GM19463 (cell line): ENCODE measurements around the gene TNFRSF4.
"Not testable (repeated sequence)": the region's sequence is repeated elsewhere in the genome, so short reads cannot be mapped to it uniquely, and the experiment has no call there.

ENCODE experiments used
- ATAC-seq: cut with Tn5 transposase; IDR thresholded peaks from one replicate; pipeline ENCODE4 v1.9.1; 2021; ENCODE audit warnings: mild to moderate bottlenecking, moderate library complexity; ENCODE audit not compliant: unreplicated experiment

Gene TNFRSF4

DNA sequence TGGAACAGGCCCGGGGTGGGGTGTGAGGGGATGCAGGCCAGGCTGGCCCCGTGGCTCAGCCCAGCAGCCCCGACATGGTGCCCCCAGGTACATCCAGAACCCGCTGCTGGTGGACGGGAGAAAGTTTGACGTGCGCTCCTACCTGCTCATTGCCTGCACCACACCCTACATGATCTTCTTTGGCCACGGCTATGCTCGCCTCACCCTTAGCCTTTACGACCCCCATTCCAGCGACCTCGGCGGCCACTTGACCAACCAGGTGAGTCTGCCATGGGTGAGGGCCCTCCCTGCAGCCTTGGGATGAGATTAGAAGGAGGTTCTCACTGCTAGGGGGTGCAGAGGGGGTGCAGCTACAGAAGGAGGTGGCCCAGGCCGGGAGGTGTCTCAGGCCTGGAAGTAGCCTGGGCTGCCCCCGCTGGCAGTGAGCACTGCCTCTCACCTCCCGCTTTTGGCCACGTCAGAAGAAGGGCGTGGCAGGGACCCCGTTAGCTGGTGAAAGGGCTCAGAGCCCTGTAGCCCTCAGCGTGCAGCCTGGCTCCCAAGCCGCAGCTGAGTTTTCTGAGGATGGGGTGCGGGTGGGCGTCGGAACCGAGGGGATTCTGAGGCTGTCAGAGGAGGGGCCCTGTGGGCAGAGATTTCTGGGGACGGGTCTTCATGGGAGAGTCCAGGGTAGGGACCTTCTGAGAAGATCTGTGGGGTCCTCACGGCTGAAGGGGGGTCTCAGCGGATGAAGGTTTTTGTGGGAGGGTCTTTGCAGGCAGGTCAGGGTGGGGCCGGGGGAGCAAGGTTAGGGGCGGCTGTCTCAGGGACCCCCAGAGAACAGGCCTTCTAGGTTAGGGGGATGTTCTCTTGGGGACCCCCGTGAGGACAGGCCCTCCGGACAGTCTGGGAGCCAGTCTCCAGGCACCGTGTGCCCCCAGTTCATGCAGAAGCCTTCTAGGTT is 29.8 kb downstream of the TNFRSF4 start:
- no peak for ATAC-seq

GRCh38 chr1:1183221-1183747 is 30.7 kb downstream of the TNFRSF4 start:
- no peak for ATAC-seq

- ATAC-seq, result no peak
These were observed 31.3 kb downstream of the TNFRSF4 start for GRCh38 chr1:1182491-1183220.

DNA sequence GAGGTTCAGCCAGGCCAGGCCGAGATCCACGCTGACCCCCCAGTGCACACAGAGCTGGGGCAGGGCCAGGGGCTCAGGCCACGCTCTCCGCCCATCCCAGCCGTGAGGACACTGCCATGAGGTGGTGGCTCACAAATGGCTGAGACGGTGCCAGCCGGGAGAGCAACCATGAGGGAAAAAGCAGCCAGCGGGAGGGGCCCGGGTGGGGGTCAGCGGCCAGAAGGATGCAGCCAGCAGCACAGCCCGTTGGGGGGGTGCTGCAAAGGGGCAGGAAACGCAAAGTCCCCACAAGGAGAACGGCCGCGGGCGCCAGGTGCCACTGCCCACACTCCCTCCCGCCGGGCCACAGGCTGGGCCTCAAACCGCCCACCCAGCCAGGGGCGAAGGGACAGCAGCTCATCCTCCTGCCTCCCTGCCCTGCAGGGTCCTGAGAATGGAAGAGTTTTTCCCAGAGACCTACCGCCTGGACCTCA is 32.0 kb downstream of the TNFRSF4 start:
- ATAC-seq, result no peak

DNA sequence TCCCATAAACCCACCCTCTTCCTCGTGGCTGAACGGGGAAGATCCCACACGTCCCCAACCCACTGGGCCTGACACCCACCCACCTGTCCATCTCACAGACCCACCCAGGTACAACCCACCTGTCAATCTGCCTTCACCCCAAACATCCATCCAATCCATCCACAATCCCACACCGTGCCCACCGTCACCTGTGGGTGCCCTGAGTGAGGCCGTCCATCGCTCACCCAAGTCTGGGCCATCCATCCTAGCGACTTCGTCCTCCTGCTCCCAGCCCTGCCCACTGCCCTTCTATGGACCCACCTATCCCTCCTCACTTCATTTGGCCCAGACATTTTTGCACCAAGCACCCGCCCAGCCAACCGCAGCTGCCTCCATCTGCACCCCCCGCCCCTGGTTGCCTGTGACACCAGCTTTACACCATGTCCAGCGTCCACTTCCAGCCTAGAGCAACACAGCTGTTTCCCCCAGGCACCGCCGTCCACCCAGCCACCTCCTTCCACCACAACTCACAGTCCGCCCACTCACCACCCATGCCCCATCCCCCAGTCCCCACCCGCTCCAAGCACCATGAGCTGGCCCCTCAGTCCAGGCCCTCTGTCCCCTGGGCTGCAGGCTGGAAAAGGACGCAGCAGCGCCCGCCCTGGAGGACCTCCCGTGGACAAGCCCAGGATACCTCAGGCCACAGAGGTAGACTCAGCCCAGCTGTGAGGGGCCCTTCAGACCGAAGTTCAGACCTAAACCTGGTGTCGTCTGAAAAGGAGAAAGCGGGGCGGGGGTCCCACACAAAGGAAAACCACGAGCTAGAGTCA is 32.6 kb downstream of the TNFRSF4 start:
- no peak for ATAC-seq

DNA sequence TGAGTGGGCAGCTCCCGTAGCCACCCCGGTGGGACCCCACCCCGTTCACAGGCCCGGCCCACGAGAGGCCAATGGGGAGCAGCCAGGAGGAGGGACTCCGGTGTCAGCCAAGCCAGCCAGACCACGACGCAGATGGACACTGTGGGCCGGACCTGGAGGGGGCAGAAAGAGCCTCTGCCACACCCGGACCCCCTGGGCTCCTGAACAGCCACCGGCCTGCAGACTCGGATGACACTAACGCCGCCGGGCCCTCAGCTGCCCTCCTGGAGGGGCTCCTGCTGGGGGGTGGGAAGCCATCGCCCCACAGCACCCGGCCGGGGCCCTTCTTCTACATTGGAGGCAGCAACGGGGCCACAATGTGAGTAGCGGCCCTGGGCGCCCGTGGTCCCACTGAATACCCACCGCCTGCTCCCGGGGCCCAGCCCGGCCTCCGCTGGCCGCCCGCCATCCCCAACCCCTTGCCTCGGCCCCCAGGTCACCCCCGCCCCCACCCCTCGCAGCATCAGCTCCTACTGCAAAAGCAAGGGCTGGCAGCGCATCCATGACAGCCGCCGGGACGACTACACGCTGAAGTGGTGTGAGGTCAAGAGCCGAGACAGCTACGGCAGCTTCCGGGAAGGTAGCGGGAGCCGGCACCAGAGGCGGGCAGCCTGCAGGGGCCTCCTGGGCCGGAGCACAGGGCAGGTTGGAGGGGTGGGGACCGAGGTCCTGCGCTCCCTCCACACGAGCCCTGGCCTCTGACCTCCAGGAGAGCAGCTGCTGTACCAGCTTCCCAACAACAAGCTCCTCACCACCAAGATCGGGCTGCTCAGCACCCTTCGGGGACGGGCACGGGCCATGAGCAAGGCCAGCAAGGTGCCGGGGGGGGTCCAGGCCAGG is 33.7 kb downstream of the TNFRSF4 start:
- ATAC-seq, result no peak

DNA sequence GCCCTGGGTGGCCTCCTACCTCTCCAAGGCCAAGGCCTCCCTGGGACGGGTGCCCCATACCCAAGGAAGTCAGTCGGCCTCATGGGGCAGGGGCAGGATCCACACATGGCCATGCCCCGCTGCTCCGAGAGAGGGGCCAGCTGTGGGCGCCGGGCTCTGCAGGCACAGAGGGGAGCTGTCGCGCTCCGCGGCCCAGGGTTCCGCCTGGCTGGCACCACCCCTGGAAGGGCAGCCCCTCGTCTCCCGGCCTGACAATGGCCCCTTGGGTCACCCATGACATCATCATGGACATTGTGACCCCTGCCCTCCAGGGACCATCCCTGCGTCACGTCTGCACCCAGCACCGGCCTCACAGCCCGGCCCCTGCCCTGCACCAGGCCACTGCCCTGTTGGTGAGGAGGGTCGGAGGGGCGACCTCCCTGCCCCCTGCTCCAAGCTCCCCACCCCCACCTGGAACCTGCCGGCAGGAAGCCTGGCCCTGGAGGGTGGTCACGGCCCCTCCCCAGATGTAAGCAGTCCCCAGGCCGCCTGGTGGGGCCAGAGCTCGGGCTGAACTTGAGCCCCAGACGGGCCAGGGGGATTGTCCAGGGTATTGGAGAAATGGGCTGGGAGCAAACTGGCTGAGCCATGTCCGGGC is 34.5 kb downstream of the TNFRSF4 start:
- ATAC-seq, result no peak

DNA sequence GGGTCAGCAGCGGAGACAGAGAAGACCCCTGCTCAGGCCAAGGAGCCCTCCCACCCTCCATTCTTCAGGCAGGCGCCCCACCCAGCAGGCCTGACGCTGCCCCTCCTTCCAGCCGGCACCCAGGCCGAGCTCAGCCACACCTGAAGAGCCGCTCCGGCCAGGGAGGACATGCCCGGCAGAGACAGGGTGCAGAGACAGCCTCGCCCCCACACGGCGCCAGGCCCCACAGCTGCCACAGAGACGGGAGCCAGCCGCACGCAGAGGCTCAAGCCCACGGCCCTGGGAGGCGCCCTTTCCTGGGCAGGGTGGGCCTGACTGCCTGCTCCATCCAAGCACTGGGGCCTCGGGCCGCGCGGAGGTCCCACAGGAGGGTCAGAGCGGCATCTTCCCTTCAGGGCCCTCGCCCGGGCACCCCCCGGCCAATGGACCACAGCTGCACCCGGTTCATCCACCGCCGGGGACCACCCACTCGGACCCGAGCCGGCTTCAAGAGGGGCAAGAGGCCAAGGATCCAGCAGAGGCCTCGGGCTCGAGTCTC is 35.1 kb downstream of the TNFRSF4 start:
- ATAC-seq, result no peak

DNA sequence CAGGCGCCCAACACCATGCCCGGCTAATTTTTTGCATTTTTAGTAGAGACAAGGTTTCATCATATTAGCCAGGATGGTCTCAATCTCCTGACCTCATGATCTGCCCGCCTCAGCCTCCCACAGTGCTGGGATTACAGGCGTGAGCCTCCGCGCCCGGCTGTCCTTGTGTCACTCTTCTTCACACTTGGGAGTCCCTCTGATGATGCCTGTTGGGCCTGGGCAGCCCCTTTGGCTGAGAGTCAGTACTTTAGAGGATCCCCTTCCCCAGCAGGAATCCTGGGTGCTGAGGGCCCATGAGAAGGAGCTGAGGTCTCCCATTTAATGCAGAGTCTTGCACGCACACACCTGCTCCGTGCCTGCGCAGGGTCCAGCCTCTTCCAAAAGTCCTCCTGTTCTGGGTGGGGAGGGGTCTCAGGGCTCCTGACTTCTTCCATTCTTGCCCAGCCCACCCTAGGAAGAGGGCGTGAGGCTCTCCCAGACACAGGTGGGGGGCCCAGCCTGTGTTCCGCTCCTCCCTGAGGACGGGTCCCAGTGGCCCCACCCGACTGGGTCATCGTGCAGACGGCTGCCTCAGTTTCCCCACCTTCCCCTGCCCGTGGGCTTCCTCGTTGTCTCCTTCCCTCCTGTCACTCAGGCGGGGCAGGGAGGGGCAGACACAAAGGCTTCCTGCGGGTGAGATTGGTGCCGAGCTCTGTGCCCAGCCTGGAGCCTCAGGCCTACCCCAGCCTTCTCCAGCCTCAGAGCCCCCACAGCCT is 36.3 kb downstream of the TNFRSF4 start:
- no peak for ATAC-seq

- no peak for ATAC-seq
These were observed 37.0 kb downstream of the TNFRSF4 start for GRCh38 chr1:1176931-1177330.

DNA sequence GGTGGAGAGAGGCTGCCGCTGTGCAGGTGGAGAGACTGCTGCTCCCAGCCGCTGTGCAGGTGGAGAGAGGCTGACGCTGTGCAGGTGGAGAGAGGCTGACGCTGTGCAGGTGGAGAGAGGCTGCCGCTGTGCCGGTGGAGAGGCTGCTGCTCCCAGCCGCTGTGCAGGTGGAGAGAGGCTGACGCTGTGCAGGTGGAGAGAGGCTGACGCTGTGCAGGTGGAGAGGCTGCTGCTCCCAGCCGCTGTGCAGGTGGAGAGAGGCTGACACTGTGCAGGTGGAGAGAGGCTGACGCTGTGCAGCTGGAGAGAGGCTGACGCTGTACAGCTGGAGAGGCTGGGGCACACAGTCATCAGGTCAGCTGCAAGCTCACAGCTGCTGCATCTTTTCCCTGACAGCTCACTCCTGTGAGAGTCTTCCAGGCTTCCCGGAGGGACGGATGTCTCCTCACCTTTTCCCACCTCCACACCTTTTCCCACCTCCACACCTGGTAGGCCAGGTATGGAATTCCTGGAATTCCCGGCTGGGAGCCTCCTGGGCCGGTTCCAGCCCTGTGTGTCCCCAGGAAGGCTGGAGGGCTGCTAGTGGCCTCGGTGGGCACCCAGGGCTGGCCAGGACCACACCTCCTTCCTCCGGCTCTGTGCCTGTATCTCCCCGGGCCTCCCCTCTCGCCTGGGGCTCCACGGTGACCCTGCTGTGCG is 37.7 kb downstream of the TNFRSF4 start:
- not testable (repeated sequence) for ATAC-seq

- no peak for ATAC-seq
These were observed 38.5 kb downstream of the TNFRSF4 start for GRCh38 chr1:1175221-1176062.

DNA sequence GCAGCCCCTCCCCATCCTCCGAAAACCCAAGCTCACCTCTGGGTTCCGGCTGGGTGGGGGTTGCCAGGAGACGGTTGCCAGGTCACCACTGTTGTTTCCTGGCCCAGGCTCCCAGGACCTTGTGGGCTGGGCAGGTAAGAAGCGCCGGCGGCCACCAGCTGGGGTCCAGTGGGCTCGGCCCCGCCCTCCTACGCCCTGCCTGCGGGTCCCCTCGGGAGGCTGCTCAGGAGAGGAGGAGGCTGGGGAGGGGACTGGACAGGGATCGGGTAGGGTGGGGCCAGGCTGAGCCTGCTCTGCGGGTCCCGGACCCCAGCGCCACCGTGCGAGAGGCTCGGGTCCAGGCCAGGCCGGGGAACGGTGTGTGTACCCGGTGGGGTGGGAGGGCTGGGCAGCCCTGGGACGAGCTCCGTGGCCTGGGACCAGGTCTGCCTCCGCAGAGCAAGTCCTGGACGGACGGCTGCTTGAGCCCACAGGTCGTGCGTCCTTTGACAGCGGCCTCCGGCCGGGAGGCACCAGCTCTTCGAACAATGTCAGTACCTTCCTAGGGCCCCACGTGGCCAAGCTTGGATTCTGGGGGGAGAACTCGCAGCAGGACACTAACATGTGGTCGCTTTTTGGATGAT is 40.0 kb downstream of the TNFRSF4 start, which contains the start of gene TTLL10:
Gene TTLL10, plus strand, starts transcription at position 88 of the 623 bp plus-strand sequence. CDS start 5,336 bp downstream, outside the sequence.
- no peak for ATAC-seq

DNA sequence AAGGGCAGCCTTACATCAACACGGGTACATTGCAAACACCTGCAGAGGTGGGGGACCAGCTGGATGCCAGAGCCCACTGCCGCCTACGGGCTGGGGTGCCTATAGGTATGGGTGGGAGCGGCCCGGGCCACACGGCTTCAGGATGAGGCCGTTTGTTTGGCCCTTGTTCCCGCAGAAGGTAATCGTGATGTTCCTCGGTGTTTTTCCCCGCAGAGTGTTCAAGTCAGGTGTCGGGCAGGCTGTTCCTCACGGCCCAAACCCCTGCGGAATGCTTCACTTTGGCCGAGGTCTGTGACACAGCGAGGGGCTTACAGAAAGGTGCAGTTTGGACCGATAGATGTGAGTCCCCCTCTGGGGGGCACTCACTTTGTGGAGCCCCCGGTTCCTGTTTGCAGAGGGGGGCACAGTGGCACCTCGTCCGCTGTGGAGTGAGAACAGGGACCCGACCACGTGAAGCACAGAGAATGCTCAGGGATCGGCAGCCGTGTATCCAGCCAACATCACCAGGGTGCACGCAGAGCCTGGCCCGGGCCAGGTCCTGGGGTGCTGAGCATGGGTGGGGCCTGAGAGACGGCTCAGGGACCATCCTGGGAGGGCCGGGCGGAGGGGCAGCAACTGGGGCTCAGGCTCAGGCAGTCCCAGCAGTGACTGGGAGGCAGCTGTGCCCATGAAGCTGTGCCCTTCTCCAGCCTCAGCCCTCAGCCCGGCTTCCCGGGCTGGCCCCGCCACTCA is 40.7 kb downstream of the TNFRSF4 start:
- ATAC-seq, result no peak

GRCh38 chr1:1171546-1172340 is 42.2 kb downstream of the TNFRSF4 start:
- ATAC-seq, result no peak
